Activated B cell treated with CpG ODN at 0.5 μM for 24 hours (primary cell): ENCODE measurements around the gene TMEM222. TPM values are rescaled to one million over a fixed set of nuclear protein-coding genes. Genes with fewer than 3 reads are reported as not detected.
A peak's percentile ranks its signal among the peaks of the same experiment; 100 is the strongest.

Experiments
- ATAC-seq: fragments of 200-7000 bp; cut with Tn5 transposase; one replicate; pipeline ENCODE4 v1.10.0; 2021; ENCODE audit warnings: low read depth, mild to moderate bottlenecking, moderate library complexity
- CTCF ChIA-PET: fragments of 350-600 bp; sonication (Branson Sonifier 250); formaldehyde crosslinking; loops from one replicate; lab custom pipeline; 2021; ENCODE audit warnings: antibody characterized with exemption; lab: Charles Lee
- POLR2A ChIA-PET: fragments of 350-600 bp; sonication (Branson Sonifier 250); formaldehyde crosslinking; loops from one replicate; lab custom pipeline; 2021; ENCODE audit warnings: antibody characterized with exemption; lab: Charles Lee
- DNase-seq: peaks from one replicate; pipeline ENCODE4 v3.0.0; 2022
- H3K27ac Mint-ChIP-seq: one replicate; pipeline ENCODE4 v1.8.0; 2020; ENCODE audit warnings: mixed read lengths
- H3K27me3 Mint-ChIP-seq: one replicate; pipeline ENCODE4 v1.8.0; 2021; ENCODE audit warnings: mixed read lengths
- H3K36me3 Mint-ChIP-seq: one replicate; pipeline ENCODE4 v1.8.0; 2021; ENCODE audit warnings: low read depth, mixed read lengths
- H3K4me1 Mint-ChIP-seq: one replicate; pipeline ENCODE4 v1.8.0; 2021; ENCODE audit warnings: mixed read lengths
- H3K4me3 Mint-ChIP-seq: one replicate; pipeline ENCODE4 v1.8.0; 2020; ENCODE audit warnings: mild to moderate bottlenecking, mixed read lengths
- H3K9me3 Mint-ChIP-seq: one replicate; pipeline ENCODE4 v1.8.0; 2020; ENCODE audit warnings: mixed read lengths
- intact Hi-C: fragments of 100-400 bp; cut with micrococcal nuclease; formaldehyde crosslinking; loops from one replicate; pipeline ENCODE4 v1.15.1; 2024
- total RNA-seq: library from RNA; stranded (reverse); gene quantifications from 2 replicates; pipeline ENCODE4 v1.2.3, GENCODE V29; 2022
- TF ChIP-seq, protein P1 (sequence below): fragments of 200-600 bp; IDR thresholded peaks from one replicate; pipeline ENCODE4 v1.8.0; 2022; ENCODE audit warnings: antibody characterized with exemption, mild to moderate bottlenecking

TMEM222 gene
- total RNA-seq, 1 donor from 2014 or later = 43.0 TPM

DNA sequence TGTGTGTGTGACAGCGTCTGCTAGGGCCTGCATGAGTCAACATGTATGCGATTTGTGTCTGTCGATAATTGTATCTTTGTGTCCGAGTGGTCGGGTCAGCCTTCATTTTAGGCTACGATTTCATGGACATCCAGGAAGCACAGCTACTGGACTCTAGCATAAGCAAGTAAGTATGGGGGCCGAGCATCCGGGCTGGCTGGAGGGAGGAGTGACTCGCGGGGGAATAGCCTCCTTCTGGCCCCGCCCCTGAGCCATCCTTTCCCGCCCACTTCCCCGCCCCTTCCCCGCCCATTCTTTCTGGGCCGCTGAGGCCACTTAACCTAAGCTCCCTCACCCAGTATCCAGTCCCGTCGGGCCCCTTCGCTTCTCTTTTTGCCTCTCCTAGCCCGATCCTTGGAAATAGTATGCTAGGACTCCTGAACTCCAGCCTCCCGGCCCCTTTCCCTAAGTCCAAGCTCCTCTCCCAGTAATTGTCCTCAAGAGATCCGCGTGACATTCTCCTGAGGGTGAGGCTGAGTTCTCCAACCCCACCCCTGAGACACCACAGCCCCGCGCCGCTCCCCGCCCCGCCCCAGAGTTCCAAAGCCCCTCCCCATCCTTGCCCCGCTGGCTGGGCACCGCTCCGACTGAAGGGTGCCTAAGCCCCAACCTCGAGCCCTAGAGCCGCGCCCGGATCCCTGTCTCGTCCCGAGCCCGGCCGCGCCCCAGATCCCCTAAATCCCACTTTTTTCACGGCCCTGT, 43.6 kb downstream of the TMEM222 start:
- Mint-ChIP-seq H3K9me3 (no peaks in the 10 kb centered on the region), H3K4me1 (peaks cover 55% of the 10 kb centered on the region), H3K27me3 (no peaks in the 10 kb centered on the region), H3K36me3 (no peaks in the 10 kb centered on the region), H3K4me3 (peak overlapping the region; percentile 91), H3K27ac (peak overlapping the region; percentile 68)
- TF ChIP-seq, protein P1, sequence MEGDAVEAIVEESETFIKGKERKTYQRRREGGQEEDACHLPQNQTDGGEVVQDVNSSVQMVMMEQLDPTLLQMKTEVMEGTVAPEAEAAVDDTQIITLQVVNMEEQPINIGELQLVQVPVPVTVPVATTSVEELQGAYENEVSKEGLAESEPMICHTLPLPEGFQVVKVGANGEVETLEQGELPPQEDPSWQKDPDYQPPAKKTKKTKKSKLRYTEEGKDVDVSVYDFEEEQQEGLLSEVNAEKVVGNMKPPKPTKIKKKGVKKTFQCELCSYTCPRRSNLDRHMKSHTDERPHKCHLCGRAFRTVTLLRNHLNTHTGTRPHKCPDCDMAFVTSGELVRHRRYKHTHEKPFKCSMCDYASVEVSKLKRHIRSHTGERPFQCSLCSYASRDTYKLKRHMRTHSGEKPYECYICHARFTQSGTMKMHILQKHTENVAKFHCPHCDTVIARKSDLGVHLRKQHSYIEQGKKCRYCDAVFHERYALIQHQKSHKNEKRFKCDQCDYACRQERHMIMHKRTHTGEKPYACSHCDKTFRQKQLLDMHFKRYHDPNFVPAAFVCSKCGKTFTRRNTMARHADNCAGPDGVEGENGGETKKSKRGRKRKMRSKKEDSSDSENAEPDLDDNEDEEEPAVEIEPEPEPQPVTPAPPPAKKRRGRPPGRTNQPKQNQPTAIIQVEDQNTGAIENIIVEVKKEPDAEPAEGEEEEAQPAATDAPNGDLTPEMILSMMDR = no peak
- DNase-seq (peak; percentile 68), ATAC-seq (peak; percentile 71)
- ChIA-PET CTCF (interaction anchor here (0.9 to 2.5 kb wide), 14 partner anchors 8 to 321 kb away, joined by 3 to 24 read pairs (median 4); partner anchors contain the start of gene AHDC1), POLR2A (interaction anchor here (0.6 to 3.6 kb wide), 16 partner anchors 9 to 669 kb away, joined by 3 to 22 read pairs (median 4); partner anchors contain the start of genes AHDC1, CD164L2, SYTL1 and TMEM222)
- intact Hi-C loops = loop anchor here (1.0 to 10.0 kb wide), 5 partner anchors 8 to 1081 kb away; partner anchors contain the start of genes GPR3, SH3BGRL3 and TMEM222

DNA sequence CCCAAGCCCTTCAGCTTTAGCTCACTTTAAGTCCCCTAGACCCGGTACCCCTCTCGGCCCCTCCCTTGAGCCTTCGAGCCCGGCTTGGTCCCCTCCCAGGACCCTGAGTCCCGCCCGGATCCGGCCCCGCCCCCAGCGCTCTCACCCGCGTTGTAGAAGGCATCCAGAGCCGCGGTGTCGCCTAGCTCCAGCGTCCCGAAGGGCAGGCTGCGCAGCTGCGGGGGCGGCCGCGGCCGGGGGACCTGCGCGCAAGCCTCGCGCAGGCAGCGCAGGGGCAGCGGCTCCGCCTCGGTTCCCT, 44.1 kb downstream of the TMEM222 start:
- peak; percentile 43 for ATAC-seq
- Mint-ChIP-seq H3K27me3 (no peaks in the 10 kb centered on the region), H3K4me1 (peaks cover 56% of the 10 kb centered on the region), H3K9me3 (no peaks in the 10 kb centered on the region), H3K27ac (peak overlapping the region; percentile 68), H3K4me3 (peak overlapping the region; percentile 91), H3K36me3 (no peaks in the 10 kb centered on the region)
- TF ChIP-seq, protein P1 = no peak
- intact Hi-C loops = loop anchor here (10.0 kb wide), 1 partner anchor 1081 kb away; the partner anchor contains the start of gene SH3BGRL3
- peak; percentile 59 for DNase-seq
- POLR2A ChIA-PET = interaction anchor here (0.6 to 3.6 kb wide), 14 partner anchors 10 to 670 kb away, joined by 3 to 22 read pairs (median 4); partner anchors contain the start of genes AHDC1, SYTL1 and TMEM222
- CTCF ChIA-PET = interaction anchor here (0.9 to 2.5 kb wide), 14 partner anchors 8 to 321 kb away, joined by 3 to 24 read pairs (median 4); partner anchors contain the start of gene AHDC1

DNA sequence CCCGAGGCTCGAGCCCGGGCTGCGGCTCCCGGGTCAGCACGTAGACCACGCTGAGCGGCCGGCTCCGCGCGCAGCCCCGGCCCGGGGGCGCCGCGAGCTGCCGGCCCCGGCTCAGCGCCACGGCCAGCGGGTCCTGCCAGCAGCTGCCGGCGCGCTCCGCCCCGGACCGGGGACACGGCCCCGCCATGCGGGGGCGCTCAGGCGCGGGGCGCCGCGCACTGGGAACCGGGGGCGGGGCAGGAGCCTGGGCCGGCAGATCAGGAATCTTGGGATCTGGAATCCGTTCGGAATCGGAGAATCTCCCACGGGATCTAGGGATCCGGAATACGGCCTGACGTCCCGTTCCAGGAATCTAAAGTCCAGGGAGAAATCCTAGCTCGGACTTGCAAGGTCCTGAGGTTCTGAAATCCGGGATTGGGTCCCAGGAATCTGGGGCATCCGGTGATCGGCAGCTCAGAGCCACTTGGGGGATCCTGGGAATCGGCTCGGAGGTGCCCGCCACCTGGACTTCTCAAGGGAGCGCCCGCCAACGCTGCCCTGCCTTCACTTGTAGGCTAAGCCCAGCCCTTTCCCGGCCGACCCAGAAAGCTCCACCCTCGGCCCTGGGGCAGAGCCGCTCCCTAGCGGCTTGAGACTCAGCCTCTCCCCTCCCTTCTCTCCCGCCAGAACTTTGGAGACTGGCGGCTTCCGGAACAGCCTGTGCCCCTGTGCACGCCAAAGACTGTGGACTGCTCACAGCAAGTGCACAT, 44.6 kb downstream of the TMEM222 start, which contains the start of gene MAP3K6:
Gene MAP3K6, minus strand, starts transcription at position 551 of the 749 bp plus-strand sequence. Its CDS starts 364 bp downstream, at position 187.
- H3K4me3 Mint-ChIP-seq = peak within 1 kb of the TSS; percentile 91
- no peaks in the 10 kb centered on the region for H3K36me3 Mint-ChIP-seq
- ChIA-PET POLR2A (interaction anchor here (0.6 to 3.6 kb wide), 8 partner anchors 10 to 292 kb away, joined by 3 to 22 read pairs (median 8); partner anchors contain the start of genes SYTL1 and TMEM222), CTCF (interaction anchor here (0.9 to 2.5 kb wide), 12 partner anchors 9 to 303 kb away, joined by 3 to 24 read pairs (median 5); partner anchors contain the start of gene AHDC1)
- H3K9me3 Mint-ChIP-seq = no peaks in the 10 kb centered on the region
- DNase-seq (no peak), ATAC-seq (peak; percentile 19)
- peak within 1 kb of the TSS; percentile 68 for H3K27ac Mint-ChIP-seq
- peaks cover 60% of the 10 kb centered on the region for H3K4me1 Mint-ChIP-seq
- intact Hi-C loops = loop anchor here (10.0 kb wide), 1 partner anchor 1082 kb away; the partner anchor contains the start of gene SH3BGRL3
- TF ChIP-seq, protein P1 = no peak
- H3K27me3 Mint-ChIP-seq = no peaks in the 10 kb centered on the region

DNA sequence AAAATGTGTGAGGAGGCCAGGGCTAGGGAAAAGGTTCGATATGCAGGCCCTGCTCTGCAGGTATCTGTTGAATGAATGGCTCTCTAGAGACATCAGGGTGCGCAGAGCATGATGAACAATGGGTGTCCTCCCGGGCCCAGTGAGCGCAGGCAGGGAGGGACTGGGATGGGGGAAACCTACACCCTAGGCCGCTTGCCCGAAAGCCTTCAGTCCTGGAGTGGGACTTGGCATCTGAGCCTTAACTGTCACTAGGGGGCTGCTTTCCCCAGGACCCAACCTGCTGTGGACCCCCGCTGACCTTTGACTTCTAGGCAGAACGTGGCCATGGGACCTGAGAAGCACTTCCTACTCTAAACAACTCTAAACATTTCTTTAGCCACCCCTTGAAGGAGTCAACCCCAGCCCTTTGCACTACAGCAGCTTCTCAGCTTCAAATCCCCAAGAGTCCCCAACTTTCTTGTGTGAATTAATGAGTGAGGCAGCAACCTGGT, 45.2 kb downstream of the TMEM222 start:
- no peak overlapping the region for H3K27ac Mint-ChIP-seq
- H3K4me3 Mint-ChIP-seq = peak overlapping the region; percentile 61
- H3K4me1 Mint-ChIP-seq = peaks cover 66% of the 10 kb centered on the region
- TF ChIP-seq, protein P1 = no peak
- ChIA-PET POLR2A (interaction anchor here (2.3 to 3.6 kb wide), 3 partner anchors 11 to 44 kb away, joined by 9 to 22 read pairs (median 16); partner anchors contain the start of genes SYTL1 and TMEM222), CTCF (interaction anchor here (1.3 to 2.5 kb wide), 9 partner anchors 9 to 66 kb away, joined by 4 to 24 read pairs (median 6); no protein-coding TSS in a partner anchor)
- intact Hi-C loops = loop anchor here (10.0 kb wide), 1 partner anchor 1082 kb away; the partner anchor contains the start of gene SH3BGRL3
- no peaks in the 10 kb centered on the region for H3K36me3 Mint-ChIP-seq
- DNase-seq = no peak
- H3K27me3 Mint-ChIP-seq = no peaks in the 10 kb centered on the region
- no peaks in the 10 kb centered on the region for H3K9me3 Mint-ChIP-seq
- ATAC-seq = no peak
